ENCODE data around the gene ACOT7. TPM values are rescaled to one million over a fixed set of nuclear protein-coding genes. Genes with fewer than 3 reads are reported as not detected.

The ACOT7 gene
- total RNA-seq, 2 experiments from 2014 or later, result 23.4 to 53.6 TPM

DNA sequence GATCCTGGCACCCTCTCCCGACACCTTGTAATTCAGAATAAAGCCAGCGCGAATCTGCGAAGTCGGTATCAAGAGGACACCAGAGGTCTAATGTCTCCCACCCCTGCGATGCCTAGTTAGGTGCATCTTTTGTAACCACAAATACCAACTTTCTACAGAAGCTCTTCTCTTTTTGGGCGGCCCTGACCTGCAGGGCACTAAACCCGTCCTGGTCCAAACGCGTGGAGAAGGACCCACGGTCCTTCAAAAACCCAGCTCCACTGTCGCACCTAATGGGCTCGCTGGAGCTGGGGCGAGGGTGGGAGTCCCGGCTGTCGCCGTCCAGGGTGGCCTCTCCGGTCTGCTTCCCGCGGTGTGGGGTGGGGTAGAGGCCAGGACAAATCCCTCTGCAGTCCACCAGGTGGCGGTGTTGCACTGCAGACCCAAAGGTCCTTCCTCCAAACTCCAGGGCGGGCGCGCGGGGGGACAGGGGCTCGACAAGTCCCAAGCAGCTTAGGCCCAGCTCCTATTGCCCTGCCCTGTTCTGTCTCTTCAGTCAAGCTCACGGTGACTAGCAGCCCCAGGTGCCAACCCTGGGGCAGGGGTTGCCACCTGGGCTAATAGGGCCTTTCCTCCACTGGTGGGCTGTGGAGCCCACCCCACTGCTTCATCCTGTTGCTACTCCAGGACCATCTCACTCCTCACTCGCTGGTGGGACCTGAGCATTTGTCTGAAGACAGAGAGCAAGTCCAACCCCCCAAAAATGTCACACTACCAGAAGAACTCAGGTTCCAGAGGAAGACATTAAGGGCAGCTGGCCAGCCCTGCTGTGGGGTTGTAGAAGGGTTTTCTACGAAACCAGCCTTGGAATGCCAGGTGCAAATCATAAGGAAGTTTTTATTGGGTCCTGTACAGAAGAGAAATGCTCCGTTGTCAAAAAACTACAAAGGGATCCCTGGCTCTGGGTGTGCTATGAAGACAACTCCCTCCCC lies 146.8 kb downstream of the ACOT7 start:
- no TSS peak for BruUV-seq (replicated peaks)
- Histone ChIP-seq H3K79me2 (ENCODE audit: insufficient read depth, low read depth, low read length) (no peaks in the 10 kb centered on the region), H4K20me1 (ENCODE audit: insufficient read depth, low read length) (no peaks in the 10 kb centered on the region), H3K27ac (ENCODE audit: low read depth, low read length, poor library complexity, severe bottlenecking) (no peak overlapping the region), H2AFZ (ENCODE audit: low read length) (no peak overlapping the region), H3K4me2 (ENCODE audit: low read length) (no peak overlapping the region), H3K4me3 (ENCODE audit: low read depth, low read length, poor library complexity, severe bottlenecking) (no peak overlapping the region), H3K9me2 (ENCODE audit: insufficient read depth, low read length) (no peaks in the 10 kb centered on the region), H3K36me3 (ENCODE audit: insufficient read depth, low read length) (no peaks in the 10 kb centered on the region), H3K9me3 (ENCODE audit: low read length) (no peaks in the 10 kb centered on the region), H3K4me1 (ENCODE audit: insufficient read depth, low read length, poor library complexity, severe bottlenecking) (no peaks in the 10 kb centered on the region)
- intact Hi-C loops (cut with micrococcal nuclease; ENCODE audit: unreplicated experiment), result loop anchor here (1.0 to 10.0 kb wide), 5 partner anchors 97 to 188 kb away; no protein-coding TSS in a partner anchor
- peak; percentile 67 for DNase-seq (ENCODE audit: low spot score)
- TF ChIP-seq EZH2phosphoT487 (IDR thresholded peaks at IDR 0.05; ENCODE audit: borderline replicate concordance, low read depth, low read length) (no peak), CTCF (conservative IDR thresholded peaks at IDR 0.05; ENCODE audit: low read length) (peak; percentile 89)
- ChIA-PET POLR2A (interaction anchor here (0.6 kb wide), 1 partner anchor 166 kb away, joined by 3 read pairs; no protein-coding TSS in a partner anchor), CTCF (ENCODE audit: unreplicated experiment) (interaction anchor here (1.1 to 1.3 kb wide), 2 partner anchors 10 to 156 kb away, joined by 3 read pairs; no protein-coding TSS in a partner anchor)

DNA sequence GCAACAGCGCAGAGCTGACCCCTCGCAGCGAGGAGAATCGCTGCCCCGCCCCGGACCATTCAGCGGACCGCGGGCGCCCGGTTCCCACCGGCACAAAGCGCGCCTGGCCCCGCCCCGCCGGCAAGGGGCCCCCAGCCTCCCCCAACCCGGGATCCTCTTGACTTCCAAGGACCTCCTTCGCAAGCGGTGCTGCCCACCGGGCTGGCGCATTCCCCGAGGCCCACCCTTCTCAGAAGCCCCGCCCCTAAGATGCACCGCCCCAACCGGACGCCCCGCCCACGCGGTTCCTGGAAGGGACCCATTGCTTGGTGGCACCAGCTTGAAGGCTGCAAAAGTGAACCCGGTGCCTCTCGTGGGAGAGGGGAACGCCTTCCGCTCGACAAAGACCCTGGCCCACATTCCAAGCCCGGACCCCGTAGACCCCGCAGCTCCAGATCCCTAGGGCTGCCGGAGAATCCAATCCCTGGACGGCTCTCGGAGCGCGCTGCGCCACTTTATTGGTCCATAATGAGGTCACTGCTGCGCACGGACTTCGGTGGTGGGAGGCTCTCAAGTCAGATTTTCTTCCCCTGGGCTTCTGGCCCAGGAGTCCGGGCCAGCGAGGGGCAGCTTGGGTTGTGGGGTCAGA lies 147.6 kb downstream of the ACOT7 start:
- Histone ChIP-seq H3K79me2 (ENCODE audit: insufficient read depth, low read depth, low read length) (no peaks in the 10 kb centered on the region), H3K36me3 (ENCODE audit: insufficient read depth, low read length) (no peaks in the 10 kb centered on the region), H3K27ac (ENCODE audit: low read depth, low read length, poor library complexity, severe bottlenecking) (no peak overlapping the region), H3K9me3 (ENCODE audit: low read length) (no peaks in the 10 kb centered on the region), H3K4me3 (ENCODE audit: low read depth, low read length, poor library complexity, severe bottlenecking) (no peak overlapping the region), H3K4me1 (ENCODE audit: insufficient read depth, low read length, poor library complexity, severe bottlenecking) (no peaks in the 10 kb centered on the region), H3K9me2 (ENCODE audit: insufficient read depth, low read length) (no peaks in the 10 kb centered on the region), H4K20me1 (ENCODE audit: insufficient read depth, low read length) (no peaks in the 10 kb centered on the region), H3K4me2 (ENCODE audit: low read length) (no peak overlapping the region), H2AFZ (ENCODE audit: low read length) (no peak overlapping the region)
- POLR2A ChIA-PET, result no interaction called here
- intact Hi-C loops (cut with micrococcal nuclease; ENCODE audit: unreplicated experiment), result loop anchor here (1.0 to 10.0 kb wide), 5 partner anchors 97 to 189 kb away; no protein-coding TSS in a partner anchor
- TF ChIP-seq CTCF (conservative IDR thresholded peaks at IDR 0.05; ENCODE audit: low read length), result no peak
- no peak for TF ChIP-seq EZH2phosphoT487 (IDR thresholded peaks at IDR 0.05; ENCODE audit: borderline replicate concordance, low read depth, low read length)
- DNase-seq (ENCODE audit: low spot score), result peak; percentile 29
- CTCF ChIA-PET (ENCODE audit: unreplicated experiment), result interaction anchor here (1.3 kb wide), 1 partner anchor 157 kb away, joined by 3 read pairs; no protein-coding TSS in a partner anchor
- BruUV-seq (replicated peaks), result no TSS peak

All from OCI-LY7 (cell line).